H9 (cell line): ENCODE data around the gene WNT2. TPM values are rescaled to one million over a fixed set of nuclear protein-coding genes. Genes with fewer than 3 reads are reported as not detected.

Experiments
- DNase-seq: peaks from one replicate; pipeline ENCODE4 v3.0.0-alpha.2; 2017
- H2AFZ ChIP-seq: one replicate; pipeline ENCODE4 v1.6.1; 2013; ENCODE audit warnings: mild to moderate bottlenecking, low read length, control low read depth, moderate library complexity
- H2AK5ac ChIP-seq: 2 replicates; pipeline ENCODE4 v1.6.1; 2013; ENCODE audit warnings: low read length, control low read depth, mixed read lengths; ENCODE audit not compliant: insufficient read length
- H2BK120ac ChIP-seq: one replicate; pipeline ENCODE4 v1.6.1; 2013; ENCODE audit warnings: low read depth, mild to moderate bottlenecking, low read length, control low read depth, inconsistent platforms; ENCODE audit not compliant: poor library complexity, severe bottlenecking
- H2BK12ac ChIP-seq: 2 replicates; pipeline ENCODE4 v1.6.1; 2013; ENCODE audit warnings: low read length, control low read depth, mixed read lengths, low read depth; ENCODE audit not compliant: insufficient read length
- H2BK15ac ChIP-seq: 2 replicates; pipeline ENCODE4 v1.6.1; 2013; ENCODE audit warnings: low read depth, low read length, control low read depth
- H2BK20ac ChIP-seq: one replicate; pipeline ENCODE4 v1.6.1; 2013; ENCODE audit warnings: low read depth, mild to moderate bottlenecking, low read length, control low read depth, inconsistent platforms; ENCODE audit not compliant: poor library complexity, severe bottlenecking
- H2BK5ac ChIP-seq: 2 replicates; pipeline ENCODE4 v1.6.1; 2013; ENCODE audit warnings: low read length, control low read depth, mixed read lengths; ENCODE audit not compliant: insufficient read length
- H3K14ac ChIP-seq: 2 replicates; pipeline ENCODE4 v1.6.1; 2013; ENCODE audit warnings: low read length, control low read depth; ENCODE audit not compliant: insufficient read depth
- H3K18ac ChIP-seq: 2 replicates; pipeline ENCODE4 v1.6.1; 2013; ENCODE audit warnings: low read depth, mild to moderate bottlenecking, mixed read lengths, low read length, control low read depth; ENCODE audit not compliant: insufficient read length
- H3K23ac ChIP-seq: 2 replicates; pipeline ENCODE4 v1.6.1; 2013; ENCODE audit warnings: low read length, control low read depth, mixed read lengths, low read depth; ENCODE audit not compliant: insufficient read length
- H3K23me2 ChIP-seq: 2 replicates; pipeline ENCODE4 v1.6.1; 2013; ENCODE audit warnings: low read depth, mild to moderate bottlenecking, mixed read lengths, low read length, control low read depth; ENCODE audit not compliant: insufficient read length, poor library complexity, severe bottlenecking
- H3K27ac ChIP-seq: 2 replicates; pipeline ENCODE4 v1.5.1; 2013; ENCODE audit warnings: low read length, control low read depth, mixed read lengths, low read depth; ENCODE audit not compliant: insufficient read length
- H3K27me3 ChIP-seq: 2 replicates; pipeline ENCODE4 v1.6.1; 2013; ENCODE audit warnings: low read length, control low read depth, inconsistent platforms; ENCODE audit not compliant: insufficient read depth
- H3K4ac ChIP-seq: 2 replicates; pipeline ENCODE4 v1.6.1; 2013; ENCODE audit warnings: low read depth, mild to moderate bottlenecking, control low read depth, inconsistent platforms, low read length, moderate library complexity
- H3K4me1 ChIP-seq: 2 replicates; pipeline ENCODE4 v1.6.1; 2013; ENCODE audit warnings: low read length, control low read depth, inconsistent platforms; ENCODE audit not compliant: insufficient read depth
- H3K4me2 ChIP-seq: 2 replicates; pipeline ENCODE4 v1.6.1; 2013; ENCODE audit warnings: low read length, control low read depth, mixed read lengths; ENCODE audit not compliant: insufficient read length, insufficient read depth
- H3K56ac ChIP-seq: 2 replicates; pipeline ENCODE4 v1.6.1; 2013; ENCODE audit warnings: low read depth, mild to moderate bottlenecking, mixed read lengths, low read length, control low read depth; ENCODE audit not compliant: insufficient read length
- H3K79me1 ChIP-seq: 2 replicates; pipeline ENCODE4 v1.6.1; 2013; ENCODE audit warnings: low read depth, mild to moderate bottlenecking, moderate library complexity, low read length, control low read depth, inconsistent platforms; ENCODE audit not compliant: insufficient read depth, poor library complexity, severe bottlenecking
- H3K79me2 ChIP-seq: 2 replicates; pipeline ENCODE4 v1.6.1; 2013; ENCODE audit warnings: low read length, control low read depth, inconsistent platforms; ENCODE audit not compliant: insufficient read depth
- H3K9ac ChIP-seq: 2 replicates; pipeline ENCODE4 v1.6.1; 2013; ENCODE audit warnings: low read length, control low read depth, mixed read lengths; ENCODE audit not compliant: insufficient read length; ENCODE audit errors: extremely low read depth
- H3K9me3 ChIP-seq: one replicate; pipeline ENCODE4 v1.6.1; 2013; ENCODE audit warnings: low read depth, low read length, inconsistent platforms; ENCODE audit not compliant: control insufficient read depth
- H3T11ph ChIP-seq: one replicate; pipeline ENCODE4 v1.6.1; 2013; ENCODE audit warnings: mild to moderate bottlenecking, low read length, control low read depth, inconsistent platforms
- H4K20me1 ChIP-seq: one replicate; pipeline ENCODE4 v1.6.1; 2013; ENCODE audit not compliant: control insufficient read depth, insufficient read length, insufficient read depth
- H4K5ac ChIP-seq: 2 replicates; pipeline ENCODE4 v1.6.1; 2013; ENCODE audit warnings: low read depth, mild to moderate bottlenecking, mixed read lengths, low read length, control low read depth; ENCODE audit not compliant: insufficient read length
- H4K8ac ChIP-seq: replicated peaks from 2 replicates; pipeline ENCODE4 v1.6.1; 2013; ENCODE audit warnings: low read length, control low read depth, mixed read lengths, low read depth; ENCODE audit not compliant: insufficient read length
- H4K91ac ChIP-seq: 2 replicates; pipeline ENCODE4 v1.6.1; 2013; ENCODE audit warnings: low read depth, mild to moderate bottlenecking, moderate library complexity, mixed read lengths, low read length, control low read depth; ENCODE audit not compliant: insufficient read length
- H3K27ac Mint-ChIP-seq, 3 experiments: 2 replicates in 2 of 3; 3 replicates in 1 of 3; pipeline ENCODE4 v1.8.0; 2020 to 2021; ENCODE audit warnings: mixed read lengths in 3 of 3, mild to moderate bottlenecking in 1 of 3, moderate library complexity in 1 of 3
- H3K27me3 Mint-ChIP-seq: 2 replicates; pipeline ENCODE4 v1.8.0; 2021; ENCODE audit warnings: low read depth, mild to moderate bottlenecking, moderate library complexity, mixed read lengths
- H3K36me3 Mint-ChIP-seq, 3 experiments: 2 replicates in 2 of 3; 3 replicates in 1 of 3; pipeline ENCODE4 v1.8.0; 2020 to 2021; ENCODE audit warnings: low read depth in 3 of 3, mixed read lengths in 3 of 3; ENCODE audit not compliant: insufficient read depth in 1 of 3
- H3K4me1 Mint-ChIP-seq, 2 experiments: 2 replicates each; pipeline ENCODE4 v1.8.0; 2020; ENCODE audit warnings: mixed read lengths in 2 of 2
- H3K4me3 Mint-ChIP-seq, 2 experiments: 2 replicates in 1 of 2; 3 replicates in 1 of 2; pipeline ENCODE4 v1.8.0; 2020 to 2021; ENCODE audit warnings: mild to moderate bottlenecking in 2 of 2, mixed read lengths in 2 of 2, moderate library complexity in 1 of 2
- H3K9me3 Mint-ChIP-seq, 2 experiments: 2 replicates in 1 of 2; 3 replicates in 1 of 2; pipeline ENCODE4 v1.8.0; 2020; ENCODE audit warnings: mild to moderate bottlenecking in 2 of 2, mixed read lengths in 2 of 2, moderate library complexity in 1 of 2
- WGBS: extraction: QIAGEN DNeasy Blood & Tissue Kit; methylation state at CpG from one replicate; pipeline ENCODE4 v1.1.7; 2013; ENCODE audit warnings: missing lambda C conversion rate, low lambda C conversion rate, mixed read lengths; ENCODE audit not compliant: insufficient read length; ENCODE audit errors: extremely low coverage; 5-methylcytosine and 5-hydroxymethylcytosine counted together
- total RNA-seq: library from RNA; stranded (reverse); gene quantifications from 2 replicates; pipeline ENCODE4 v1.2.1, GENCODE V29; 2021
- TF ChIP-seq, protein P1 (sequence below): fragments of 200-600 bp; sonication (generic); conservative IDR thresholded peaks from 3 replicates; pipeline ENCODE4 v1.8.0; 2021; ENCODE audit warnings: antibody characterized with exemption, mild to moderate bottlenecking

WNT2 gene
- total RNA-seq, 1 experiment from 2014 or later, result not detected

DNA sequence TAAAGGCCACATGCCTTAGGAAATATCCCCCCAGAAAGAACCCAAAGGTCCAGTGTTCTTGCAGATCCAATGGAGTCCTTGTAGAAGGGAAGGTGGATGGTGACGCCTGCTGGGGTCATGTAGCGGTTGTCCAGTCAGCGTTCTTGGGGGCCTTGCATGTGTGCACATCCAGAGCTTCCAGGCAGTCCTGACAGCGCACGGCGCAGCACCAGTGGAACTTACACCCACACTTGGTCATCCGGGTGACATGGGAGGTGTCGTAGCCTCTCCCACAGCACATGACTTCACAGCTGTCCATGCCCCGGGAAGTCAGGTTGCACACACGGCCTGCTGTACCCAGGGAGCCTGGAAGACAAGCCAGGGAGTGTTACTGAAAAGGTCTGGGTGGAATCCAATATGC lies 44.8 kb downstream of the WNT2 start:
- H4K5ac ChIP-seq, result no peak overlapping the region
- no peak overlapping the region for H4K8ac ChIP-seq
- DNase-seq, result no peak
- H3K79me1 ChIP-seq, result no peaks in the 10 kb centered on the region
- H2BK15ac ChIP-seq, result no peak overlapping the region
- no peaks in the 10 kb centered on the region for H3K4me1 ChIP-seq
- no peak overlapping the region for H3K27ac ChIP-seq
- H2BK12ac ChIP-seq, result no peak overlapping the region
- no peaks in the 10 kb centered on the region for H3K9me3 Mint-ChIP-seq
- H3K18ac ChIP-seq, result no peak overlapping the region
- H3K4ac ChIP-seq, result no peak overlapping the region
- no peaks in the 10 kb centered on the region for H3K27me3 ChIP-seq
- no peak overlapping the region for H2BK20ac ChIP-seq
- no peaks in the 10 kb centered on the region; the same call in 1 of the 2 replicates for H3K27me3 Mint-ChIP-seq
- WGBS, result no CpG with 5 or more reads among the region's 10 CpGs
- no peaks in the 10 kb centered on the region for H3K79me2 ChIP-seq
- H3K14ac ChIP-seq, result no peak overlapping the region
- H3K23ac ChIP-seq, result no peak overlapping the region
- H3K23me2 ChIP-seq, result no peaks in the 10 kb centered on the region
- no peak overlapping the region for H2AFZ ChIP-seq
- H3K4me3 Mint-ChIP-seq, result no peak overlapping the region
- H3K36me3 Mint-ChIP-seq, result no peaks in the 10 kb centered on the region
- H3K4me1 Mint-ChIP-seq, result 0 out of 4 replicates have a peak, but pooled peaks cover 0 to 5% of the 10 kb centered on the region in 2 experiments
- H3K9me3 ChIP-seq, result no peaks in the 10 kb centered on the region
- no peak overlapping the region for H3K27ac Mint-ChIP-seq
- H2BK5ac ChIP-seq, result no peak overlapping the region
- H3K56ac ChIP-seq, result no peak overlapping the region
- TF ChIP-seq, protein P1, sequence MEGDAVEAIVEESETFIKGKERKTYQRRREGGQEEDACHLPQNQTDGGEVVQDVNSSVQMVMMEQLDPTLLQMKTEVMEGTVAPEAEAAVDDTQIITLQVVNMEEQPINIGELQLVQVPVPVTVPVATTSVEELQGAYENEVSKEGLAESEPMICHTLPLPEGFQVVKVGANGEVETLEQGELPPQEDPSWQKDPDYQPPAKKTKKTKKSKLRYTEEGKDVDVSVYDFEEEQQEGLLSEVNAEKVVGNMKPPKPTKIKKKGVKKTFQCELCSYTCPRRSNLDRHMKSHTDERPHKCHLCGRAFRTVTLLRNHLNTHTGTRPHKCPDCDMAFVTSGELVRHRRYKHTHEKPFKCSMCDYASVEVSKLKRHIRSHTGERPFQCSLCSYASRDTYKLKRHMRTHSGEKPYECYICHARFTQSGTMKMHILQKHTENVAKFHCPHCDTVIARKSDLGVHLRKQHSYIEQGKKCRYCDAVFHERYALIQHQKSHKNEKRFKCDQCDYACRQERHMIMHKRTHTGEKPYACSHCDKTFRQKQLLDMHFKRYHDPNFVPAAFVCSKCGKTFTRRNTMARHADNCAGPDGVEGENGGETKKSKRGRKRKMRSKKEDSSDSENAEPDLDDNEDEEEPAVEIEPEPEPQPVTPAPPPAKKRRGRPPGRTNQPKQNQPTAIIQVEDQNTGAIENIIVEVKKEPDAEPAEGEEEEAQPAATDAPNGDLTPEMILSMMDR, result no peak
- no peak overlapping the region for H3K9ac ChIP-seq
- no peak overlapping the region for H4K91ac ChIP-seq
- no peaks in the 10 kb centered on the region for H4K20me1 ChIP-seq
- no peak overlapping the region for H2AK5ac ChIP-seq
- no peak overlapping the region for H3K4me2 ChIP-seq
- H3T11ph ChIP-seq, result no peak overlapping the region
- no peak overlapping the region for H2BK120ac ChIP-seq
